H1 (cell line): ENCODE measurements around the gene IKZF2. TPM values are rescaled to one million over a fixed set of nuclear protein-coding genes. Genes with fewer than 3 reads are reported as not detected.

ENCODE experiments used
- CTCF ChIA-PET: fragments of 300-600 bp; sonication (Branson Sonifier 250); formaldehyde crosslinking; loops from one replicate; lab custom pipeline; 2021; ENCODE audit not compliant: partially characterized antibody; lab: Charles Lee
- POLR2A ChIA-PET: fragments of 300-600 bp; sonication (Branson Sonifier 250); formaldehyde crosslinking; loops from one replicate; lab custom pipeline; 2021; ENCODE audit warnings: inconsistent platforms; ENCODE audit not compliant: partially characterized antibody; lab: Charles Lee
- DNase-seq, 2 experiments: peaks; one replicate each; pipeline versions ENCODE4 v3.0.0 to v3.0.0-alpha.2; 2010 to 2022; ENCODE audit warnings: low spot score in 2 of 2, low read depth in 1 of 2, mixed read lengths in 1 of 2
- FAIRE-seq: peaks from 2 replicates; lab custom pipeline; 2011; peaks lifted over from hg19 to GRCh38; lab: Jason Lieb, UNC
- H2AFZ ChIP-seq: 2 replicates; pipeline ENCODE4 v1.8.1; 2012; ENCODE audit warnings: low read length, inconsistent platforms
- H2AK5ac ChIP-seq: 2 replicates; pipeline ENCODE4 v1.6.1; 2013; ENCODE audit warnings: low read depth, low read length
- H2BK120ac ChIP-seq: replicated peaks from 2 replicates; pipeline ENCODE3; 2013; ENCODE audit warnings: low read depth, low read length, inconsistent platforms
- H2BK12ac ChIP-seq: 2 replicates; pipeline ENCODE4 v1.6.1; 2013; ENCODE audit warnings: low read depth, low read length
- H2BK15ac ChIP-seq: 2 replicates; pipeline ENCODE4 v1.6.1; 2013; ENCODE audit warnings: low read length
- H2BK20ac ChIP-seq: 2 replicates; pipeline ENCODE4 v1.6.1; 2013; ENCODE audit warnings: low read length
- H2BK5ac ChIP-seq: 2 replicates; pipeline ENCODE4 v1.6.1; 2013; ENCODE audit warnings: low read depth, low read length
- H3K14ac ChIP-seq: 2 replicates; pipeline ENCODE4 v1.6.1; 2013; ENCODE audit warnings: inconsistent platforms; ENCODE audit not compliant: insufficient read length
- H3K18ac ChIP-seq: 2 replicates; pipeline ENCODE4 v1.6.1; 2013; ENCODE audit warnings: low read length; ENCODE audit errors: extremely low read depth
- H3K23ac ChIP-seq: 2 replicates; pipeline ENCODE4 v1.6.1; 2013; ENCODE audit warnings: inconsistent platforms; ENCODE audit not compliant: insufficient read length
- H3K23me2 ChIP-seq: 2 replicates; pipeline ENCODE4 v1.6.1; 2013; ENCODE audit warnings: low read depth, low read length
- H3K27ac ChIP-seq: 2 replicates; pipeline ENCODE4 v1.6.1; 2011; ENCODE audit warnings: low read depth, low read length, inconsistent platforms
- H3K27me3 ChIP-seq, 4 experiments: replicated peaks in 1 of 4; 1 replicate in 1 of 4; 2 replicates in 3 of 4; pipeline versions ENCODE4 v1.6.1 to v1.8.1; 2011 to 2013; ENCODE audit warnings: low read length in 3 of 4, mild to moderate bottlenecking in 3 of 4, inconsistent platforms in 2 of 4, mixed read lengths in 2 of 4, moderate library complexity in 1 of 4; ENCODE audit not compliant: control insufficient read depth in 3 of 4, insufficient read depth in 3 of 4; ENCODE audit errors: extremely low read depth in 1 of 4
- H3K36me3 ChIP-seq, 4 experiments: 2 replicates each; pipeline versions ENCODE4 v1.6.1 to v1.8.1; 2011 to 2013; ENCODE audit warnings: mild to moderate bottlenecking in 4 of 4, low read length in 3 of 4, moderate library complexity in 2 of 4, control low read depth in 1 of 4, inconsistent platforms in 1 of 4; ENCODE audit not compliant: insufficient read depth in 4 of 4, control insufficient read depth in 2 of 4
- H3K4ac ChIP-seq: replicated peaks from 2 replicates; pipeline ENCODE3; 2013; ENCODE audit warnings: low read length, low read depth, mixed read lengths, inconsistent platforms; ENCODE audit not compliant: insufficient read length
- H3K4me1 ChIP-seq, 4 experiments: replicated peaks in 1 of 4; 1 replicate in 1 of 4; 2 replicates in 3 of 4; pipeline versions ENCODE4 v1.6.1 to v1.8.1; 2011 to 2013; ENCODE audit warnings: low read length in 3 of 4, inconsistent platforms in 2 of 4, mixed read lengths in 1 of 4; ENCODE audit not compliant: insufficient read depth in 4 of 4, control insufficient read depth in 3 of 4
- H3K4me2 ChIP-seq, 2 experiments: 2 replicates each; pipeline versions ENCODE4 v1.6.1 to v1.8.1; 2011 to 2013; ENCODE audit warnings: low read depth in 2 of 2, low read length in 2 of 2, control low read depth in 1 of 2, inconsistent platforms in 1 of 2, mild to moderate bottlenecking in 1 of 2; ENCODE audit not compliant: insufficient read depth in 1 of 2
- H3K4me3 ChIP-seq, 4 experiments: fragments of 200-600, 300-600 bp in 1 of 4; sonication (generic), shearing (Covaris generic), sonication (Bioruptor Twin) in 1 of 4; 2 replicates each; pipeline versions ENCODE4 v1.5.1 to v1.8.1; 2011 to 2016; ENCODE audit warnings: low read length in 4 of 4, low read depth in 3 of 4, control low read depth in 2 of 4, inconsistent platforms in 2 of 4, mild to moderate bottlenecking in 2 of 4, mixed read lengths in 1 of 4, moderate library complexity in 1 of 4; ENCODE audit not compliant: insufficient read depth in 2 of 4; ENCODE audit errors: extremely low read depth in 1 of 4
- H3K56ac ChIP-seq: replicated peaks from 2 replicates; pipeline ENCODE3; 2013; ENCODE audit warnings: low read depth, mild to moderate bottlenecking, mixed read lengths, low read length, inconsistent platforms; ENCODE audit not compliant: insufficient read length
- H3K79me1 ChIP-seq: 2 replicates; pipeline ENCODE4 v1.6.1; 2013; ENCODE audit warnings: low read depth, low read length, control low read depth
- H3K79me2 ChIP-seq, 2 experiments: 2 replicates each; pipeline versions ENCODE4 v1.6.1 to v1.8.1; 2012 to 2013; ENCODE audit warnings: low read length in 2 of 2, mild to moderate bottlenecking in 2 of 2, inconsistent platforms in 1 of 2; ENCODE audit not compliant: insufficient read depth in 2 of 2, control insufficient read depth in 1 of 2
- H3K9ac ChIP-seq, 4 experiments: replicated peaks in 1 of 4; 1 replicate in 1 of 4; 2 replicates in 3 of 4; pipeline versions ENCODE4 v1.6.1 to v1.8.1; 2011 to 2013; ENCODE audit warnings: low read depth in 3 of 4, low read length in 3 of 4, control low read depth in 2 of 4, mild to moderate bottlenecking in 2 of 4, moderate library complexity in 2 of 4, inconsistent platforms in 1 of 4; ENCODE audit errors: extremely low read depth in 1 of 4
- H3K9me3 ChIP-seq, 2 experiments: 2 replicates each; pipeline versions ENCODE4 v1.6.1 to v1.8.1; 2012 to 2013; ENCODE audit warnings: mild to moderate bottlenecking in 2 of 2, moderate library complexity in 2 of 2, control low read depth in 1 of 2, inconsistent platforms in 1 of 2, low read depth in 1 of 2, low read length in 1 of 2, mixed read lengths in 1 of 2; ENCODE audit not compliant: insufficient read depth in 2 of 2
- H4K20me1 ChIP-seq, 2 experiments: replicated peaks in 1 of 2; 2 replicates each; pipeline versions ENCODE3 to v1.8.1; 2011 to 2013; ENCODE audit warnings: inconsistent platforms in 2 of 2, low read length in 2 of 2, mild to moderate bottlenecking in 1 of 2; ENCODE audit not compliant: insufficient read depth in 2 of 2, control insufficient read depth in 1 of 2
- H4K5ac ChIP-seq: 2 replicates; pipeline ENCODE4 v1.6.1; 2013; ENCODE audit warnings: low read length, low read depth, mixed read lengths, inconsistent platforms; ENCODE audit not compliant: insufficient read length
- H4K8ac ChIP-seq: 2 replicates; pipeline ENCODE4 v1.8.0; 2013; ENCODE audit warnings: mild to moderate bottlenecking, moderate library complexity, low read length, inconsistent platforms; ENCODE audit not compliant: insufficient read depth; ENCODE audit errors: extremely low read depth
- H4K91ac ChIP-seq: replicated peaks from 2 replicates; pipeline ENCODE3; 2013; ENCODE audit warnings: low read length, mixed read lengths, inconsistent platforms; ENCODE audit not compliant: insufficient read length
- ASH2L ChIP-seq: fragments of 200-600, 300-600 bp; sonication (generic); IDR thresholded peaks from one replicate; pipeline ENCODE4 v1.7.1; 2017; ENCODE audit warnings: low read length
- CHD1 ChIP-seq: IDR thresholded peaks from 2 replicates; pipeline ENCODE4 v1.6.1; 2012; ENCODE audit warnings: low read depth, low read length, improper control_type of control experiment
- FOSL1 ChIP-seq: IDR thresholded peaks from 2 replicates; pipeline ENCODE4 v1.6.1; 2011; ENCODE audit warnings: mild to moderate bottlenecking, low read depth, low read length, moderate library complexity; ENCODE audit not compliant: insufficient read depth
- JUND ChIP-seq: IDR thresholded peaks from 2 replicates; pipeline ENCODE4 v1.6.1; 2011; ENCODE audit warnings: mild to moderate bottlenecking, improper control_type of control experiment, low read length
- PHF8 ChIP-seq: fragments of 200-600 bp; sonication (generic); conservative IDR thresholded peaks from 2 replicates; pipeline ENCODE4 v1.7.1; 2012; ENCODE audit warnings: low read depth, mild to moderate bottlenecking, inconsistent platforms, low read length, moderate library complexity
- POLR2A ChIP-seq, 2 experiments: IDR thresholded peaks; 1 replicate in 1 of 2; 2 replicates in 1 of 2; pipeline ENCODE4 v1.6.1; 2011; ENCODE audit warnings: low read depth in 2 of 2, low read length in 2 of 2, mild to moderate bottlenecking in 2 of 2; ENCODE audit errors: control extremely low read depth in 1 of 2
- RBBP5 ChIP-seq: IDR thresholded peaks from 2 replicates; pipeline ENCODE4 v1.7.1; 2012; ENCODE audit warnings: low read depth, mild to moderate bottlenecking, inconsistent platforms, low read length, moderate library complexity, borderline replicate concordance
- RFX5 ChIP-seq: IDR thresholded peaks from 2 replicates; pipeline ENCODE4 v1.6.1; 2011; ENCODE audit warnings: low read depth, low read length, improper control_type of control experiment, borderline replicate concordance
- SIN3A ChIP-seq, 2 experiments: IDR thresholded peaks in 1 of 2; conservative IDR thresholded peaks in 1 of 2; 2 replicates each; pipeline ENCODE4 v1.6.1; 2011 to 2012; ENCODE audit warnings: low read length in 2 of 2, improper control_type of control experiment in 1 of 2, low read depth in 1 of 2, mild to moderate bottlenecking in 1 of 2
- SP1 ChIP-seq: IDR thresholded peaks from 2 replicates; pipeline ENCODE4 v1.6.1; 2011; ENCODE audit warnings: low read depth, low read length
- SP4 ChIP-seq: IDR thresholded peaks from 2 replicates; pipeline ENCODE4 v1.6.1; 2012; ENCODE audit warnings: low read length, inconsistent platforms
- polyA plus RNA-seq, 7 experiments: library from polyadenylated mRNA; depleted of rRNA in 3 of 7; stranded (reverse) in 5 of 7; unstranded in 2 of 7; fragments of >200 nt in 5 of 7; fragments of 200-250 nt in 2 of 7; gene quantifications; 1 replicate in 5 of 7; 2 replicates in 1 of 7; 4 replicates in 1 of 7; pipeline versions ENCODE4 v1.2.1 to v1.2.3, GENCODE V29; 2011 to 2013; ENCODE audit warnings: missing spikeins in 2 of 7, mixed read lengths in 2 of 7
- total RNA-seq: library from RNA; stranded (reverse); fragmentation: NEBNext Ultra II Directional; extraction: Animal tissue kit (Norgen Biotek cat#: 25700); gene quantifications from 2 replicates; pipeline ENCODE4 v1.2.1, GENCODE V29; 2021
- TF ChIP-seq, protein P1 (sequence below): IDR thresholded peaks from 2 replicates; pipeline ENCODE4 v1.6.1; 2012; ENCODE audit warnings: low read length, inconsistent platforms

The IKZF2 gene
- total and polyA plus RNA-seq, 2 of the 8 experiments (the other 6 are each of a cell fraction or from before 2014, with no cell fraction given) = 1.7 to 4.4 TPM

DNA sequence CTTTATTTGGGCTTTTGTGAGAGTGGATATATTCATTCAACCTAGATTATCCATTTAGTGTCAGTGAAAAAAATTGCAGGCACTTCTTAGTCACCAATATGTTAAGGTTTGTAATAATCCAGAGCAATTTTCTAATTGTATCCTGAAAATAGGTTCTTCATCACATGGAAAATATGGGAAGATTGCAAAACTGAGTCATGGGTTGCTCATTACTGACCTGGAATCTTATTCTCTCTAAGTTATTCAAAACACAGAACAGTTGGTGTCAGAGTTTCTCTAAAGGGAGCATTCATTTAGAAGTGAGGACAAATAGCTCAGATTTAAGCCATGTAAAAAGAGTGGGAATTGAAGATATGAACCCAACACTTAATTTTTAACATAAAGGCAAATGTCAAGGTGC lies 181.3 kb downstream of the IKZF2 start:
- DNase-seq (no peak), FAIRE-seq (no peak)
- Histone ChIP-seq H3K4me3 (no peak overlapping the region), H3K36me3 (no peaks in the 10 kb centered on the region), H3K79me1 (no peaks in the 10 kb centered on the region), H3K9ac (no peak overlapping the region), H3K23me2 (no peaks in the 10 kb centered on the region), H3K4me2 (no peak overlapping the region), H2AK5ac (no peak overlapping the region), H3K56ac (no peak overlapping the region), H2BK5ac (no peak overlapping the region), H4K8ac (no peak overlapping the region), H3K9me3 (no peaks in the 10 kb centered on the region), H3K27ac (no peak overlapping the region), H2AFZ (no peak overlapping the region), H3K4me1 (no peaks in the 10 kb centered on the region; a peak in 1 of 7 replicates), H2BK120ac (no peak overlapping the region), H3K27me3 (no peaks in the 10 kb centered on the region), H3K18ac (no peak overlapping the region), H4K5ac (no peak overlapping the region), H3K4ac (no peak overlapping the region), H2BK12ac (no peak overlapping the region), H3K23ac (no peak overlapping the region), H2BK15ac (no peak overlapping the region), H3K79me2 (no peaks in the 10 kb centered on the region), H2BK20ac (no peak overlapping the region), H4K20me1 (no peaks in the 10 kb centered on the region), H4K91ac (no peak overlapping the region), H3K14ac (no peak overlapping the region)
- ChIA-PET CTCF (interaction anchor here (0.6 to 1.1 kb wide), 2 partner anchors 201 to 1078 kb away, joined by 3 to 5 read pairs; no protein-coding TSS in a partner anchor), POLR2A (interaction anchor here (1.0 kb wide), 1 partner anchor 11 kb away, joined by 3 read pairs; no protein-coding TSS in a partner anchor)
- no peak for TF ChIP-seq SP1
- no peak for TF ChIP-seq ASH2L
- TF ChIP-seq CHD1 = no peak
- TF ChIP-seq SP4 = no peak
- no peak for TF ChIP-seq PHF8
- TF ChIP-seq RBBP5 = no peak
- TF ChIP-seq RFX5 = no peak
- TF ChIP-seq, protein P1, sequence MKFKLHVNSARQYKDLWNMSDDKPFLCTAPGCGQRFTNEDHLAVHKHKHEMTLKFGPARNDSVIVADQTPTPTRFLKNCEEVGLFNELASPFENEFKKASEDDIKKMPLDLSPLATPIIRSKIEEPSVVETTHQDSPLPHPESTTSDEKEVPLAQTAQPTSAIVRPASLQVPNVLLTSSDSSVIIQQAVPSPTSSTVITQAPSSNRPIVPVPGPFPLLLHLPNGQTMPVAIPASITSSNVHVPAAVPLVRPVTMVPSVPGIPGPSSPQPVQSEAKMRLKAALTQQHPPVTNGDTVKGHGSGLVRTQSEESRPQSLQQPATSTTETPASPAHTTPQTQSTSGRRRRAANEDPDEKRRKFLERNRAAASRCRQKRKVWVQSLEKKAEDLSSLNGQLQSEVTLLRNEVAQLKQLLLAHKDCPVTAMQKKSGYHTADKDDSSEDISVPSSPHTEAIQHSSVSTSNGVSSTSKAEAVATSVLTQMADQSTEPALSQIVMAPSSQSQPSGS = no peak
- TF ChIP-seq FOSL1 = no peak
- no peak for TF ChIP-seq POLR2A (IDR thresholded peaks at IDR 0.05; ENCODE audit: control extremely low read depth in 1 of 2, low read depth in 2 of 2, low read length in 2 of 2)
- no peak for TF ChIP-seq SIN3A (conservative IDR thresholded peaks at IDR 0.05 in 1 of 2, IDR thresholded peaks at IDR 0.05 in 1 of 2; ENCODE audit: low read depth in 1 of 2, low read length in 2 of 2)
- TF ChIP-seq JUND = no peak
